Neuronal stem cell (in vitro differentiated cells): ENCODE results near the gene FOXL2NB.

Source experiments
- DNase-seq: peaks from one replicate; pipeline ENCODE4 v3.0.0-alpha.2; 2013; ENCODE audit warnings: low spot score
- H2AFZ ChIP-seq: one replicate; pipeline ENCODE4 v1.6.1; 2013; ENCODE audit warnings: mild to moderate bottlenecking, low read length, inconsistent platforms
- H2AK5ac ChIP-seq: 2 replicates; pipeline ENCODE4 v1.6.1; 2013; ENCODE audit warnings: low read depth, mild to moderate bottlenecking, inconsistent platforms, low read length, moderate library complexity, mixed read lengths
- H2BK120ac ChIP-seq: 2 replicates; pipeline ENCODE4 v1.6.1; 2013; ENCODE audit warnings: low read depth, mild to moderate bottlenecking, inconsistent platforms, low read length, moderate library complexity, mixed read lengths
- H2BK12ac ChIP-seq: one replicate; pipeline ENCODE4 v1.6.1; 2013; ENCODE audit warnings: low read length, inconsistent platforms
- H2BK15ac ChIP-seq: 2 replicates; pipeline ENCODE4 v1.6.1; 2013; ENCODE audit warnings: mild to moderate bottlenecking, low read length, inconsistent platforms, mixed read lengths
- H2BK5ac ChIP-seq: one replicate; pipeline ENCODE4 v1.6.1; 2013; ENCODE audit warnings: inconsistent platforms, mild to moderate bottlenecking, low read length, moderate library complexity
- H3K14ac ChIP-seq: one replicate; pipeline ENCODE4 v1.6.1; 2013; ENCODE audit warnings: low read length, inconsistent platforms
- H3K18ac ChIP-seq: 2 replicates; pipeline ENCODE4 v1.6.1; 2013; ENCODE audit warnings: low read length, inconsistent platforms
- H3K23ac ChIP-seq: 2 replicates; pipeline ENCODE4 v1.6.1; 2013; ENCODE audit warnings: low read depth, mild to moderate bottlenecking, mixed read lengths, low read length, inconsistent platforms; ENCODE audit not compliant: poor library complexity
- H3K27ac ChIP-seq: replicated peaks from 3 replicates; pipeline ENCODE4 v1.5.1; 2013; ENCODE audit warnings: low read length, inconsistent platforms
- H3K27me3 ChIP-seq, 3 experiments: 2 replicates each; pipeline ENCODE4 v1.6.1; 2013; ENCODE audit warnings: low read length in 3 of 3, mild to moderate bottlenecking in 2 of 3, inconsistent platforms in 1 of 3, low read depth in 1 of 3, mixed read lengths in 1 of 3, moderate library complexity in 1 of 3; ENCODE audit not compliant: control insufficient read depth in 3 of 3, insufficient read depth in 3 of 3
- H3K36me3 ChIP-seq, 2 donors: replicated peaks in 1 of 2; 2 replicates each; pipeline ENCODE4 v1.6.1; 2013; ENCODE audit warnings: low read length in 2 of 2; ENCODE audit not compliant: control insufficient read depth in 2 of 2, insufficient read depth in 2 of 2
- H3K4ac ChIP-seq: 2 replicates; pipeline ENCODE4 v1.6.1; 2013; ENCODE audit warnings: inconsistent platforms, mild to moderate bottlenecking, low read length, moderate library complexity
- H3K4me1 ChIP-seq, 2 donors: 1 replicate in 1 of 2; 2 replicates in 1 of 2; pipeline ENCODE4 v1.6.1; 2013; ENCODE audit warnings: low read length in 2 of 2, low read depth in 1 of 2; ENCODE audit not compliant: control insufficient read depth in 2 of 2, insufficient read depth in 1 of 2
- H3K4me2 ChIP-seq: one replicate; pipeline ENCODE4 v1.6.1; 2013; ENCODE audit warnings: mild to moderate bottlenecking, low read length, inconsistent platforms; ENCODE audit not compliant: insufficient read depth, poor library complexity, severe bottlenecking
- H3K4me3 ChIP-seq, 2 donors: 2 replicates each; pipeline ENCODE4 v1.5.1; 2013; ENCODE audit warnings: low read length in 2 of 2, mild to moderate bottlenecking in 2 of 2, inconsistent platforms in 1 of 2, moderate library complexity in 1 of 2
- H3K79me1 ChIP-seq: one replicate; pipeline ENCODE4 v1.6.1; 2013; ENCODE audit warnings: low read depth, mild to moderate bottlenecking, inconsistent platforms, low read length, moderate library complexity
- H3K9ac ChIP-seq: one replicate; pipeline ENCODE4 v1.6.1; 2013; ENCODE audit warnings: mild to moderate bottlenecking, low read depth, low read length, inconsistent platforms; ENCODE audit not compliant: poor library complexity
- H3K9me3 ChIP-seq, 2 donors: replicated peaks in 1 of 2; 2 replicates each; pipeline versions ENCODE3 to v1.6.1; 2013; ENCODE audit warnings: low read length in 2 of 2, mild to moderate bottlenecking in 2 of 2, inconsistent platforms in 1 of 2, low read depth in 1 of 2, mixed read lengths in 1 of 2, moderate library complexity in 1 of 2; ENCODE audit not compliant: control insufficient read depth in 2 of 2, insufficient read depth in 1 of 2
- H4K8ac ChIP-seq: one replicate; pipeline ENCODE4 v1.6.1; 2013; ENCODE audit warnings: low read depth, mild to moderate bottlenecking, inconsistent platforms, low read length, moderate library complexity
- H4K91ac ChIP-seq: one replicate; pipeline ENCODE4 v1.6.1; 2013; ENCODE audit warnings: low read length, low read depth, mild to moderate bottlenecking, inconsistent platforms; ENCODE audit not compliant: poor library complexity
- WGBS, 2 donors: extraction: QIAGEN DNeasy Blood & Tissue Kit; methylation state at CpG; one replicate each; pipeline ENCODE4 v1.1.7; 2013; ENCODE audit warnings: missing lambda C conversion rate in 2 of 2, mixed read lengths in 1 of 2; ENCODE audit not compliant: insufficient read length in 2 of 2, insufficient replicate concordance in 1 of 2; ENCODE audit errors: extremely low coverage in 2 of 2; 5-methylcytosine and 5-hydroxymethylcytosine counted together

FOXL2NB gene

GRCh38 chr3:138933068-138933668, 13.8 kb upstream of the FOXL2NB start:
- Histone ChIP-seq H3K27me3 (peaks cover 19 to 56% (median 31%) of the 10 kb centered on the region in 3 experiments), H3K27ac (no peak overlapping the region), H2BK15ac (no peak overlapping the region)

GRCh38 chr3:138933981-138934691, 12.9 kb upstream of the FOXL2NB start:
- Histone ChIP-seq H4K91ac (no peak overlapping the region), H3K14ac (no peak overlapping the region), H2AK5ac (peak overlapping the region; percentile 40), H2BK12ac (no peak overlapping the region), H3K27ac (no peak overlapping the region), H4K8ac (no peak overlapping the region), H3K36me3 (no peaks in the 10 kb centered on the region), H3K4me1 (peaks cover 6 to 13% of the 10 kb centered on the region in 2 donors), H3K4me2 (no peak overlapping the region), H3K79me1 (no peaks in the 10 kb centered on the region), H2BK5ac (no peak overlapping the region), H2BK120ac (no peak overlapping the region), H3K9me3 (peaks cover 0 to 9% of the 10 kb centered on the region in 2 donors), H3K27me3 (peaks cover 27 to 66% (median 41%) of the 10 kb centered on the region in 3 experiments), H3K23ac (no peak overlapping the region), H2BK15ac (no peak overlapping the region), H3K18ac (no peak overlapping the region), H3K9ac (no peak overlapping the region), H2AFZ (no peak overlapping the region), H3K4me3 (no peak overlapping the region), H3K4ac (no peak overlapping the region)
- DNase-seq: no peak
- WGBS, 2 donors: no CpG with 5 or more reads among the region's 3 CpGs

More at GRCh38 chr3:138933068-138933668, 13.8 kb upstream of the FOXL2NB start:
- Histone ChIP-seq H3K18ac (no peak overlapping the region), H2AFZ (no peak overlapping the region), H3K23ac (no peak overlapping the region), H4K91ac (no peak overlapping the region), H3K4me2 (no peak overlapping the region), H3K4me1 (peaks cover 2 to 5% of the 10 kb centered on the region in 2 donors), H2BK120ac (no peak overlapping the region), H3K9me3 (peaks cover 0 to 9% of the 10 kb centered on the region in 2 donors), H3K4ac (no peak overlapping the region), H3K36me3 (no peaks in the 10 kb centered on the region), H3K79me1 (no peaks in the 10 kb centered on the region), H2AK5ac (no peak overlapping the region), H3K9ac (no peak overlapping the region), H3K14ac (no peak overlapping the region), H2BK5ac (no peak overlapping the region), H2BK12ac (no peak overlapping the region), H4K8ac (no peak overlapping the region), H3K4me3 (no peak overlapping the region)
- WGBS, 2 donors: no CpG with 5 or more reads among the region's 4 CpGs
- DNase-seq: no peak

GRCh38 chr3:138935505-138935862, 11.5 kb upstream of the FOXL2NB start:
- Histone ChIP-seq H3K79me1 (no peaks in the 10 kb centered on the region), H2AFZ (peak overlapping the region; percentile 98), H3K27ac (no peak overlapping the region), H4K91ac (no peak overlapping the region), H2BK5ac (no peak overlapping the region), H2AK5ac (no peak overlapping the region), H3K36me3 (no peaks in the 10 kb centered on the region), H3K4me1 (peaks cover 11 to 21% of the 10 kb centered on the region in 2 donors), H4K8ac (no peak overlapping the region), H2BK15ac (no peak overlapping the region), H3K14ac (no peak overlapping the region), H3K9ac (no peak overlapping the region), H3K23ac (no peak overlapping the region), H3K27me3 (peaks cover 34 to 76% (median 53%) of the 10 kb centered on the region in 3 experiments), H3K9me3 (peaks cover under 1 to 9% of the 10 kb centered on the region in 2 donors), H3K4me3 (peak overlapping the region; percentile 47 to 53), H3K4me2 (peak overlapping the region; percentile 95), H3K18ac (peak overlapping the region; percentile 44), H3K4ac (no peak overlapping the region), H2BK12ac (no peak overlapping the region), H2BK120ac (no peak overlapping the region)
- no peak for DNase-seq
- WGBS, 2 donors: no CpG with 5 or more reads among the region's 7 CpGs
